HepG2 (cell line): ENCODE data around the gene LYST. TPM values are rescaled to one million over a fixed set of nuclear protein-coding genes. Genes with fewer than 3 reads are reported as not detected.
A peak's percentile ranks its signal among the peaks of the same experiment; 100 is the strongest.

Experiments
- ATAC-seq: fragments of 200-7000 bp; cut with Tn5 transposase; 3 replicates; pipeline ENCODE4 v1.9.1; 2020; ENCODE audit warnings: mild to moderate bottlenecking, moderate library complexity
- BruUV-seq: library from RNA; stranded (reverse); fragments of 400-500 nt; replicated peaks from 2 replicates; lab custom pipeline; 2021; lab: Mats Ljungman, UMichigan
- CTCF ChIA-PET: fragments of 300-600 bp; formaldehyde crosslinking; extraction: SDS; loops from one replicate; lab custom pipeline; 2021; ENCODE audit warnings: low total read pairs, inconsistent platforms, low intra/inter-chr PET ratio; lab: Yijun Ruan, JAX
- POLR2A ChIA-PET: fragments of 350-600 bp; sonication (Branson Sonifier 250); formaldehyde crosslinking; loops from one replicate; lab custom pipeline; 2020; ENCODE audit warnings: antibody characterized with exemption, inconsistent platforms; lab: Yijun Ruan, JAX
- DNase-seq: peaks from one replicate; pipeline ENCODE4 v3.0.0-alpha.2; 2015; ENCODE audit warnings: low spot score
- FAIRE-seq: peaks from 3 replicates; lab custom pipeline; 2011; peaks lifted over from hg19 to GRCh38; lab: Jason Lieb, UNC
- H2AFZ ChIP-seq: one replicate; pipeline ENCODE4 v1.6.1; 2011; ENCODE audit warnings: low read length, inconsistent platforms
- H3K27ac ChIP-seq: fragments of 300-600 bp; 3 replicates; pipeline ENCODE4 v1.8.0; 2011; ENCODE audit warnings: mixed run types, mild to moderate bottlenecking, mixed read lengths, low read length, inconsistent platforms; ENCODE audit not compliant: insufficient read depth; ENCODE audit errors: extremely low read length
- H3K27me3 ChIP-seq, 2 experiments: fragments of 200-600 bp in 1 of 2; 2 replicates in 1 of 2; 3 replicates in 1 of 2; pipeline versions ENCODE4 v1.6.0 to v1.8.0; 2011; ENCODE audit warnings: low read length in 2 of 2, mild to moderate bottlenecking in 2 of 2, moderate library complexity in 2 of 2, inconsistent platforms in 1 of 2; ENCODE audit not compliant: insufficient read depth in 2 of 2, control insufficient read depth in 1 of 2
- H3K36me3 ChIP-seq, 2 experiments: fragments of 200-600 bp in 1 of 2; replicated peaks in 1 of 2; 2 replicates in 1 of 2; 3 replicates in 1 of 2; pipeline versions ENCODE4 v1.5.1 to v1.8.0; 2011; ENCODE audit warnings: low read length in 2 of 2, inconsistent platforms in 1 of 2; ENCODE audit not compliant: insufficient read depth in 2 of 2, control insufficient read depth in 1 of 2
- H3K4me1 ChIP-seq: 2 replicates; pipeline ENCODE4 v1.5.1; 2012; ENCODE audit warnings: low read length, inconsistent platforms; ENCODE audit not compliant: insufficient read depth
- H3K4me2 ChIP-seq: 2 replicates; pipeline ENCODE4 v1.6.0; 2011; ENCODE audit warnings: low read depth, low read length, inconsistent platforms
- H3K4me3 ChIP-seq, 3 experiments: fragments of 200-600 bp in 1 of 3; sonication (generic), shearing (Covaris generic) in 1 of 3; replicated peaks in 1 of 3; 2 replicates each; pipeline ENCODE4 v1.5.1; 2011 to 2016; ENCODE audit warnings: low read length in 3 of 3, inconsistent platforms in 2 of 3, low read depth in 2 of 3, mild to moderate bottlenecking in 2 of 3, control low read depth in 1 of 3, mixed read lengths in 1 of 3; ENCODE audit not compliant: insufficient read depth in 1 of 3
- H3K79me2 ChIP-seq: one replicate; pipeline ENCODE4 v1.6.1; 2011; ENCODE audit warnings: low read length, inconsistent platforms; ENCODE audit not compliant: insufficient read depth
- H3K9ac ChIP-seq: 2 replicates; pipeline ENCODE4 v1.6.0; 2011; ENCODE audit warnings: mild to moderate bottlenecking, low read depth, low read length, inconsistent platforms; ENCODE audit not compliant: insufficient read depth
- H3K9me3 ChIP-seq: 2 replicates; pipeline ENCODE4 v1.5.1; 2012; ENCODE audit warnings: mild to moderate bottlenecking, low read length
- H4K20me1 ChIP-seq: 2 replicates; pipeline ENCODE4 v1.6.0; 2011; ENCODE audit warnings: inconsistent platforms, mild to moderate bottlenecking, low read length, moderate library complexity; ENCODE audit not compliant: insufficient read depth
- MAFF ChIP-seq: IDR thresholded peaks from 2 replicates; pipeline ENCODE4 v1.6.1; 2011; ENCODE audit warnings: low read depth, low read length, improper control_type of control experiment
- MAFK ChIP-seq, 2 experiments: IDR thresholded peaks in 1 of 2; conservative IDR thresholded peaks in 1 of 2; 2 replicates each; pipeline ENCODE4 v1.6.1; 2011; ENCODE audit warnings: improper control_type of control experiment in 2 of 2, low read length in 2 of 2
- ZHX2 ChIP-seq, 2 experiments: sonication (generic) in 1 of 2; formaldehyde crosslinking in 1 of 2; IDR thresholded peaks; 2 replicates each; pipeline versions ENCODE4 v1.6.1 to v1.9.0; 2014 to 2022; ENCODE audit warnings: antibody characterized with exemption in 1 of 2, borderline replicate concordance in 1 of 2, inconsistent platforms in 1 of 2, low read depth in 1 of 2, missing genetic modification reagents in 1 of 2
- ZNF891 ChIP-seq: sonication (generic); formaldehyde crosslinking; IDR thresholded peaks from 2 replicates; pipeline ENCODE4 v1.5.0; 2020; ENCODE audit warnings: mild to moderate bottlenecking, missing genetic modification reagents
- in situ Hi-C: cut with HindIII; loops from 2 replicates; pipeline ENCODE4 v1.10.0; 2017; ENCODE audit warnings: low pct_unique_long_range_greater_than_20kb; ENCODE audit not compliant: extremely low pct_ligation_motif_present
- intact Hi-C: fragments of 100-400 bp; cut with micrococcal nuclease; formaldehyde crosslinking; loops from one replicate; pipeline ENCODE4 v1.10.0; 2022; ENCODE audit not compliant: unreplicated experiment
- polyA plus RNA-seq, 8 experiments: library from polyadenylated mRNA; depleted of rRNA in 3 of 8; stranded (reverse) in 7 of 8; unstranded in 1 of 8; fragments of >200 nt; fragmentation: Illumina TruSeq in 4 of 8; extraction: Trizol in 4 of 8; gene quantifications; 2 replicates each; pipeline versions ENCODE4 v1.2.1 to v1.2.3, GENCODE V29; 2011 to 2016; ENCODE audit warnings: low read depth in 4 of 8, missing spikeins in 1 of 8, mixed read lengths in 1 of 8; ENCODE audit not compliant: insufficient read depth in 1 of 8
- total RNA-seq, 5 experiments: library from RNA; depleted of rRNA; stranded (reverse); fragments of >200 nt; fragmentation: Illumina TruSeq; extraction: Trizol; gene quantifications; 2 replicates each; pipeline ENCODE4 v1.2.3, GENCODE V29; 2016; ENCODE audit warnings: low read depth in 1 of 5
- TF ChIP-seq, protein P1 (sequence below): sonication (generic); formaldehyde crosslinking; IDR thresholded peaks from 2 replicates; pipeline ENCODE4 v1.4.0; 2020; ENCODE audit warnings: missing genetic modification reagents

The LYST gene
- total and polyA plus RNA-seq, 2 of the 13 experiments (the other 11 are each of a cell fraction or from before 2014, with no cell fraction given): 0.91 to 2.5 TPM

DNA sequence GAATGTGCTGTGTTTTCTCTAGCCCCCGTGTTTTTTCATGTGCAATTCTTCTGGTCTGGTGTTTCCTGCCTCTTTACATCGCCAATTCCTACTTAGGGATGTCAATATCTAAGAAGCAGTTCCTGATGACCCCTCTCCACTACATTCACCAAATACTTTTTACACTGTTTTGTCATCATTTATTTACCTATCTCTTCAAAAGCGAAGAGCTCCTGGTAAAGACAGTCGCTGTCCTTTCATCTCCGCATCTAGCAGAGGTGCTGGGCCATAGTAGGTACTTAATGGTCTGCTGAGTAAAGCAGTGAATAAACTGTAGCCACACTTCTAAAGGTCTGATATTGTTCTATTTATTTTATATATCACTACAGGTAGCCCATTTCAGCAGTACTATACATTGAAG lies 43.0 kb downstream of the LYST start (continued):
- TF ChIP-seq ZHX2 (IDR thresholded peaks at IDR 0.05; ENCODE audit: low read depth): no peak
- no peak for TF ChIP-seq ZHX2 (CRISPR knock-in tag; IDR thresholded peaks at IDR 0.05; ENCODE audit: borderline replicate concordance)
- no peak for TF ChIP-seq ZNF891

DNA sequence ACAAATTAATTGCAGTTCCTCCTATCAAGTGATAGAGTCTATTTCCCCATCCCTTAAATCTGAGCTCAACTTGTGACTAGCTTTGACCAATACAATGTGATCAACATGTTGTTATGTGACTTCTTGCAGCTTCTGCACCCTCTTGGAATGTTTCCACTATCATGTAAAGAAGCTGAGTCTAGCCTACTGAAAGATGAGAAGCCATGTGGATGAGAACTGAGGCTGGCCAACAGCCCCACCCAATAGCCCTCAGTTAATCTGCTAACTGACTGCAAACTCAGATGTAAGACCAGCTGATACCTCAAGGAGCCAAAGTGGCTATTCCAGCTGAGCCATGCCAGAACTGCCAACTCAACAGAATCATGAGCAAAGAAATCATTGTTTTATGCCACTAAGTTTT lies 44.0 kb downstream of the LYST start:
- no peak overlapping the region for H2AFZ ChIP-seq
- no peaks in the 10 kb centered on the region for H3K79me2 ChIP-seq
- H3K9me3 ChIP-seq: no peaks in the 10 kb centered on the region
- no peaks in the 10 kb centered on the region for H3K27me3 ChIP-seq
- no peaks in the 10 kb centered on the region for H4K20me1 ChIP-seq
- in situ Hi-C loops (no loop called here), intact Hi-C loops (no loop called here)
- no peaks in the 10 kb centered on the region for H3K36me3 ChIP-seq
- H3K4me3 ChIP-seq: no peak overlapping the region
- no peak overlapping the region for H3K4me2 ChIP-seq
- H3K9ac ChIP-seq: no peak overlapping the region
- no peak overlapping the region for H3K27ac ChIP-seq
- H3K4me1 ChIP-seq: peaks cover 53% of the 10 kb centered on the region
- POLR2A ChIA-PET: no interaction called here
- BruUV-seq: no TSS peak
- DNase-seq (no peak), ATAC-seq (no peak), FAIRE-seq (no peak)
- TF ChIP-seq MAFK (conservative IDR thresholded peaks at IDR 0.05 in 1 of 2, IDR thresholded peaks at IDR 0.05 in 1 of 2; ENCODE audit: low read length in 2 of 2) (0 out of 4 replicates have a peak, but pooled peaks of 1 of the 2 experiments have one; percentile 38), MAFF (0 out of 2 replicates have a peak, but pooled peaks have one; percentile 9)
- TF ChIP-seq, protein P1, sequence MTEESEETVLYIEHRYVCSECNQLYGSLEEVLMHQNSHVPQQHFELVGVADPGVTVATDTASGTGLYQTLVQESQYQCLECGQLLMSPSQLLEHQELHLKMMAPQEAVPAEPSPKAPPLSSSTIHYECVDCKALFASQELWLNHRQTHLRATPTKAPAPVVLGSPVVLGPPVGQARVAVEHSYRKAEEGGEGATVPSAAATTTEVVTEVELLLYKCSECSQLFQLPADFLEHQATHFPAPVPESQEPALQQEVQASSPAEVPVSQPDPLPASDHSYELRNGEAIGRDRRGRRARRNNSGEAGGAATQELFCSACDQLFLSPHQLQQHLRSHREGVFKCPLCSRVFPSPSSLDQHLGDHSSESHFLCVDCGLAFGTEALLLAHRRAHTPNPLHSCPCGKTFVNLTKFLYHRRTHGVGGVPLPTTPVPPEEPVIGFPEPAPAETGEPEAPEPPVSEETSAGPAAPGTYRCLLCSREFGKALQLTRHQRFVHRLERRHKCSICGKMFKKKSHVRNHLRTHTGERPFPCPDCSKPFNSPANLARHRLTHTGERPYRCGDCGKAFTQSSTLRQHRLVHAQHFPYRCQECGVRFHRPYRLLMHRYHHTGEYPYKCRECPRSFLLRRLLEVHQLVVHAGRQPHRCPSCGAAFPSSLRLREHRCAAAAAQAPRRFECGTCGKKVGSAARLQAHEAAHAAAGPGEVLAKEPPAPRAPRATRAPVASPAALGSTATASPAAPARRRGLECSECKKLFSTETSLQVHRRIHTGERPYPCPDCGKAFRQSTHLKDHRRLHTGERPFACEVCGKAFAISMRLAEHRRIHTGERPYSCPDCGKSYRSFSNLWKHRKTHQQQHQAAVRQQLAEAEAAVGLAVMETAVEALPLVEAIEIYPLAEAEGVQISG: no peak
- CTCF ChIA-PET: no interaction called here
